Choroid plexus epithelial cell (primary cell): ENCODE measurements around the gene FOXF1.

Source experiments
- DNase-seq: peaks from one replicate; pipeline ENCODE4 v3.0.0-alpha.2; 2010; ENCODE audit warnings: low read depth
- H3K4me3 ChIP-seq: 2 replicates; pipeline ENCODE4 v1.5.1; 2011; ENCODE audit warnings: low read depth, mild to moderate bottlenecking, control low read depth, low read length, moderate library complexity
- CTCF ChIP-seq: conservative IDR thresholded peaks from 2 replicates; pipeline ENCODE4 v1.5.1; 2011; ENCODE audit warnings: low read depth, mild to moderate bottlenecking, control low read depth, inconsistent platforms, low read length, moderate library complexity

The FOXF1 gene

GRCh38 chr16:86530251-86531190, 20.2 kb downstream of the FOXF1 start:
- DNase-seq, result no peak
- no peak overlapping the region for H3K4me3 ChIP-seq
- TF ChIP-seq CTCF, result no peak

GRCh38 chr16:86531191-86531545, 20.8 kb downstream of the FOXF1 start:
- peak; percentile 6 for DNase-seq
- H3K4me3 ChIP-seq, result no peak overlapping the region
- TF ChIP-seq CTCF, result no peak

GRCh38 chr16:86531641-86532525, 21.6 kb downstream of the FOXF1 start:
- H3K4me3 ChIP-seq, result no peak overlapping the region
- TF ChIP-seq CTCF, result no peak
- DNase-seq, result no peak

GRCh38 chr16:86532526-86532815, 22.1 kb downstream of the FOXF1 start:
- TF ChIP-seq CTCF, result no peak
- no peak for DNase-seq
- H3K4me3 ChIP-seq, result no peak overlapping the region

GRCh38 chr16:86533076-86533475, 22.7 kb downstream of the FOXF1 start:
- DNase-seq, result no peak
- H3K4me3 ChIP-seq, result no peak overlapping the region
- no peak for TF ChIP-seq CTCF

- no peak for TF ChIP-seq CTCF
- no peak for DNase-seq
- no peak overlapping the region for H3K4me3 ChIP-seq
These were observed 23.5 kb downstream of the FOXF1 start for GRCh38 chr16:86533767-86534351.
